SHP77 treated with DMSO at 0.1 percent for 48 hours (cell line): ENCODE measurements around the gene NOXO1.
"Not testable (repeated sequence)": the region's sequence is repeated elsewhere in the genome, so short reads cannot be mapped to it uniquely, and the experiment has no call there.

ENCODE experiments used
- DNase-seq: peaks from one replicate; lab custom pipeline; 2025; lab: John Stamatoyannopoulos, UW

NOXO1 gene

GRCh38 chr16:1941162-1942046 lies 39.9 kb downstream of the NOXO1 start:
- no peak for DNase-seq

- no peak for DNase-seq
Measured at GRCh38 chr16:1940273-1941161, 40.8 kb downstream of the NOXO1 start.

GRCh38 chr16:1939833-1940232 lies 41.4 kb downstream of the NOXO1 start:
- DNase-seq = not testable (repeated sequence)

GRCh38 chr16:1938910-1939309 lies 42.4 kb downstream of the NOXO1 start:
- DNase-seq = no peak

- DNase-seq = no peak
Measured at GRCh38 chr16:1938316-1938715, 43.0 kb downstream of the NOXO1 start.

- DNase-seq = no peak
Measured at GRCh38 chr16:1936945-1937479, 44.3 kb downstream of the NOXO1 start.

- no peak for DNase-seq
Measured at GRCh38 chr16:1933097-1933661, 48.1 kb downstream of the NOXO1 start.

GRCh38 chr16:1932050-1933028 lies 48.9 kb downstream of the NOXO1 start:
- peak; percentile 54 for DNase-seq

GRCh38 chr16:1930338-1930720 lies 50.9 kb downstream of the NOXO1 start:
- DNase-seq = no peak

GRCh38 chr16:1929578-1930337 lies 51.5 kb downstream of the NOXO1 start:
- peak; percentile 40 for DNase-seq

GRCh38 chr16:1929105-1929504 lies 52.2 kb downstream of the NOXO1 start:
- no peak for DNase-seq
